SW 1271 (cell line): ENCODE results near the gene KRT2.

ENCODE experiments used
- DNase-seq, 2 experiments: peaks; one replicate each; lab custom pipeline; 2025; lab: John Stamatoyannopoulos, UW

Gene KRT2

GRCh38 chr12:52651726-52652261 is at the start of gene KRT2:
KRT2 (minus strand) TSS chr12:52652211; CDS start chr12:52652142, 69 bp downstream.
- DNase-seq, result no peak

- DNase-seq, result no peak
Measured at GRCh38 chr12:52701281-52701680, 49.3 kb upstream of the KRT2 start.

- DNase-seq, result no peak
Measured at GRCh38 chr12:52699960-52700359, 47.9 kb upstream of the KRT2 start.

GRCh38 chr12:52699373-52699772 is 47.4 kb upstream of the KRT2 start:
- DNase-seq, result no peak

- no peak for DNase-seq
Measured at GRCh38 chr12:52698651-52699340, 46.8 kb upstream of the KRT2 start.

GRCh38 chr12:52697058-52697582 is 45.1 kb upstream of the KRT2 start:
- no peak for DNase-seq

- DNase-seq, result no peak
Measured at GRCh38 chr12:52696588-52696987, 44.6 kb upstream of the KRT2 start.

- no peak for DNase-seq
Measured at GRCh38 chr12:52695039-52695438, 43.0 kb upstream of the KRT2 start.

GRCh38 chr12:52694151-52694550 is 42.1 kb upstream of the KRT2 start:
- no peak for DNase-seq

GRCh38 chr12:52693261-52693660 is 41.2 kb upstream of the KRT2 start:
- no peak for DNase-seq

- DNase-seq, result no peak
Measured at GRCh38 chr12:52692254-52692653, 40.2 kb upstream of the KRT2 start.

GRCh38 chr12:52691841-52692150 is 39.8 kb upstream of the KRT2 start:
- DNase-seq, result no peak

GRCh38 chr12:52691076-52691840 is 39.2 kb upstream of the KRT2 start:
- no peak for DNase-seq

- DNase-seq, result no peak
Measured at GRCh38 chr12:52690351-52691075, 38.5 kb upstream of the KRT2 start.

GRCh38 chr12:52689936-52690335 is 37.9 kb upstream of the KRT2 start:
- DNase-seq, result no peak

GRCh38 chr12:52689239-52689638 is 37.2 kb upstream of the KRT2 start:
- no peak for DNase-seq

GRCh38 chr12:52688481-52688880 is 36.5 kb upstream of the KRT2 start:
- DNase-seq, result no peak

GRCh38 chr12:52687497-52688385 is 35.7 kb upstream of the KRT2 start:
- no peak for DNase-seq

- DNase-seq, result no peak
Measured at GRCh38 chr12:52686756-52687487, 34.9 kb upstream of the KRT2 start.

GRCh38 chr12:52686063-52686462 is 34.1 kb upstream of the KRT2 start:
- DNase-seq, result no peak

GRCh38 chr12:52685406-52685890 is 33.4 kb upstream of the KRT2 start:
- no peak for DNase-seq
